Measurements from ENCODE around the gene EFS. TPM values are rescaled to one million over a fixed set of nuclear protein-coding genes. Genes with fewer than 3 reads are reported as not detected.
"Not testable (repeated sequence)": the region's sequence is repeated elsewhere in the genome, so short reads cannot be mapped to it uniquely, and the experiment has no call there.

Gene EFS
- total RNA-seq, 6 experiments from 2014 or later: 0.19 to 0.60 (median 0.39) TPM

GRCh38 chr14:23388996-23389395 is 24.0 kb upstream of the EFS start:
- TF ChIP-seq CTCF (IDR thresholded peaks at IDR 0.05) (no peak), POLR2A (IDR thresholded peaks at IDR 0.05) (no peak)
- 93% methylated on average over 2 of the region's 8 CpGs for WGBS (ENCODE audit: insufficient coverage, low coverage, low lambda C conversion rate, missing lambda C conversion rate)

GRCh38 chr14:23387916-23388882 is 23.2 kb upstream of the EFS start:
- ATAC-seq (no peak), DNase-seq (no peak)
- no peak overlapping the region for H3K27ac ChIP-seq
- no peaks in the 10 kb centered on the region for H3K27me3 ChIP-seq
- 48% methylated on average over 10 of the region's 26 CpGs for WGBS (ENCODE audit: insufficient coverage, low coverage, low lambda C conversion rate, missing lambda C conversion rate)
- intact Hi-C loops (cut with DNase I): loop anchor here in 1 of 2 donors (10.0 kb wide), 1 partner anchor 263 kb away; no protein-coding TSS in a partner anchor
- no peaks in the 10 kb centered on the region for H3K4me1 ChIP-seq
- H3K4me3 ChIP-seq: no peak overlapping the region
- no peaks in the 10 kb centered on the region for H3K9me3 ChIP-seq
- TF ChIP-seq POLR2A (IDR thresholded peaks at IDR 0.05) (no peak), CTCF (IDR thresholded peaks at IDR 0.05) (no peak)
- no peaks in the 10 kb centered on the region for H3K36me3 ChIP-seq

More at GRCh38 chr14:23388996-23389395, 24.0 kb upstream of the EFS start:
- Histone ChIP-seq H3K36me3 (no peaks in the 10 kb centered on the region), H3K9me3 (no peaks in the 10 kb centered on the region), H3K27ac (no peak overlapping the region), H3K4me3 (no peak overlapping the region), H3K4me1 (no peaks in the 10 kb centered on the region), H3K27me3 (no peaks in the 10 kb centered on the region)
- no peak for ATAC-seq
- no peak for DNase-seq
- intact Hi-C loops (cut with DNase I): loop anchor here in 1 of 2 donors (10.0 kb wide), 1 partner anchor 264 kb away; no protein-coding TSS in a partner anchor

- Histone ChIP-seq H3K4me3 (no peak overlapping the region), H3K36me3 (no peaks in the 10 kb centered on the region), H3K27ac (no peak overlapping the region), H3K4me1 (no peaks in the 10 kb centered on the region), H3K27me3 (no peaks in the 10 kb centered on the region), H3K9me3 (no peaks in the 10 kb centered on the region)
- ATAC-seq (no peak), DNase-seq (no peak)
- intact Hi-C loops (cut with DNase I): loop anchor here in 1 of 2 donors (10.0 kb wide), 1 partner anchor 262 kb away; no protein-coding TSS in a partner anchor
- 57% methylated on average over 1 of the region's 1 CpG for WGBS (ENCODE audit: insufficient coverage, low coverage, low lambda C conversion rate, missing lambda C conversion rate)
- TF ChIP-seq POLR2A (IDR thresholded peaks at IDR 0.05) (no peak), CTCF (IDR thresholded peaks at IDR 0.05) (no peak)
These were observed 22.0 kb upstream of the EFS start for GRCh38 chr14:23386999-23387398.

- not testable (repeated sequence) for H3K4me1 ChIP-seq, H3K27ac ChIP-seq, H3K36me3 ChIP-seq, H3K9me3 ChIP-seq, ATAC-seq, H3K27me3 ChIP-seq, H3K4me3 ChIP-seq, DNase-seq
- WGBS (ENCODE audit: insufficient coverage, low coverage, low lambda C conversion rate, missing lambda C conversion rate): 72% methylated on average over 7 of the region's 17 CpGs
- intact Hi-C loops (cut with DNase I): loop anchor here in 1 of 2 donors (10.0 kb wide), 1 partner anchor 261 kb away; no protein-coding TSS in a partner anchor
These were observed 21.3 kb upstream of the EFS start for GRCh38 chr14:23386266-23386657.
